ENCODE data around the gene KLHL29. TPM values are rescaled to one million over a fixed set of nuclear protein-coding genes. Genes with fewer than 3 reads are reported as not detected.
A peak's percentile ranks its signal among the peaks of the same experiment; 100 is the strongest.
"Not testable (repeated sequence)": the region's sequence is repeated elsewhere in the genome, so short reads cannot be mapped to it uniquely, and the experiment has no call there.

The KLHL29 gene
- total RNA-seq, 1 donor from 2014 or later = 6.9 TPM

- no peak for DNase-seq
Measured at GRCh38 chr2:23721454-23721826, 336.5 kb downstream of the KLHL29 start.

- no peak for DNase-seq
Measured at GRCh38 chr2:23722255-23722654, 337.3 kb downstream of the KLHL29 start.

GRCh38 chr2:23723029-23723428 lies 338.1 kb downstream of the KLHL29 start:
- not testable (repeated sequence) for DNase-seq

- no peak for DNase-seq
Measured at GRCh38 chr2:23734416-23734815, 349.4 kb downstream of the KLHL29 start.

- not testable (repeated sequence) for DNase-seq
Measured at GRCh38 chr2:23736783-23737182, 351.8 kb downstream of the KLHL29 start.

- no peak for DNase-seq
Measured at GRCh38 chr2:23745068-23745725, 360.2 kb downstream of the KLHL29 start.

- peak; percentile 73 for DNase-seq
Measured at GRCh38 chr2:23745726-23746105, 360.7 kb downstream of the KLHL29 start.

- DNase-seq = no peak
Measured at GRCh38 chr2:23746141-23746863, 361.3 kb downstream of the KLHL29 start.

- DNase-seq = no peak
Measured at GRCh38 chr2:23751747-23752265, 366.8 kb downstream of the KLHL29 start.

GRCh38 chr2:23753291-23754010 lies 368.5 kb downstream of the KLHL29 start:
- no peak for DNase-seq

GRCh38 chr2:23754970-23755369 lies 370.0 kb downstream of the KLHL29 start:
- DNase-seq = no peak

- no peak for DNase-seq
Measured at GRCh38 chr2:23756593-23757292, 371.8 kb downstream of the KLHL29 start.

GRCh38 chr2:23757686-23758433 lies 372.9 kb downstream of the KLHL29 start:
- no peak for DNase-seq

Data from skin of body (tissue), 2 donors.